Measurements from ENCODE around the gene TAAR6.

DNA sequence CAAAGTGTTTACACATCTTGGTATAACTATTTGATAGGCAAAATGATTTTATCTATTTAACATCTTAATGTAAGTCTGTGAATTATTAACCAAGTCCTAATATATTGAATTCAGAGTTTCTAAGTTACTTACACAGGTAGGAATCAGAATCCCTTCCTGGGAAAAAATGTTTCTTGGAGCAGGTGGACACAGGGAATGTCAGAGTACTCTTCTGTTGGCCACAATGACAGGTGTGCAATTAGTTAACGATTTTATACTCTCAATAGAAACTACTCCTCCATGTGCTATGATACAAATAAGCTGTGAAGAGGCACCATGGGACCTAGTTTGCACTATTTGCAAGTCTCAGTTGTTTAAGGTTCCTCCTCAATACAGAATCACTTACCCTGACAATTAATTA, 20.2 kb downstream of the TAAR6 start:
- TF ChIP-seq, protein P1, sequence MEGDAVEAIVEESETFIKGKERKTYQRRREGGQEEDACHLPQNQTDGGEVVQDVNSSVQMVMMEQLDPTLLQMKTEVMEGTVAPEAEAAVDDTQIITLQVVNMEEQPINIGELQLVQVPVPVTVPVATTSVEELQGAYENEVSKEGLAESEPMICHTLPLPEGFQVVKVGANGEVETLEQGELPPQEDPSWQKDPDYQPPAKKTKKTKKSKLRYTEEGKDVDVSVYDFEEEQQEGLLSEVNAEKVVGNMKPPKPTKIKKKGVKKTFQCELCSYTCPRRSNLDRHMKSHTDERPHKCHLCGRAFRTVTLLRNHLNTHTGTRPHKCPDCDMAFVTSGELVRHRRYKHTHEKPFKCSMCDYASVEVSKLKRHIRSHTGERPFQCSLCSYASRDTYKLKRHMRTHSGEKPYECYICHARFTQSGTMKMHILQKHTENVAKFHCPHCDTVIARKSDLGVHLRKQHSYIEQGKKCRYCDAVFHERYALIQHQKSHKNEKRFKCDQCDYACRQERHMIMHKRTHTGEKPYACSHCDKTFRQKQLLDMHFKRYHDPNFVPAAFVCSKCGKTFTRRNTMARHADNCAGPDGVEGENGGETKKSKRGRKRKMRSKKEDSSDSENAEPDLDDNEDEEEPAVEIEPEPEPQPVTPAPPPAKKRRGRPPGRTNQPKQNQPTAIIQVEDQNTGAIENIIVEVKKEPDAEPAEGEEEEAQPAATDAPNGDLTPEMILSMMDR (IDR thresholded peaks at IDR 0.05; ENCODE audit: low read depth, low read length), result no peak
- no peak for TF ChIP-seq EZH2phosphoT487 (IDR thresholded peaks at IDR 0.05; ENCODE audit: low read depth)
